Head of caudate nucleus (tissue), 42 donors: ENCODE measurements around the gene PAK6.

Experiments
- DNase-seq, 42 donors: peaks; one replicate each; pipeline versions ENCODE4 v3.0.0 to v3.0.0-alpha.2; 2020 to 2021; ENCODE audit warnings: mixed read lengths in 7 of 42
- intact Hi-C: fragments of 100-400 bp; cut with DNase I; formaldehyde crosslinking; loops from one replicate; pipeline ENCODE4 v1.15.0; 2022

PAK6 gene

GRCh38 chr15:40313531-40314398 is 74.9 kb downstream of the PAK6 start:
- intact Hi-C loops = no loop called here
- peak in 35 of 42 donors; percentile 29 to 89 (median 62) for DNase-seq

DNA sequence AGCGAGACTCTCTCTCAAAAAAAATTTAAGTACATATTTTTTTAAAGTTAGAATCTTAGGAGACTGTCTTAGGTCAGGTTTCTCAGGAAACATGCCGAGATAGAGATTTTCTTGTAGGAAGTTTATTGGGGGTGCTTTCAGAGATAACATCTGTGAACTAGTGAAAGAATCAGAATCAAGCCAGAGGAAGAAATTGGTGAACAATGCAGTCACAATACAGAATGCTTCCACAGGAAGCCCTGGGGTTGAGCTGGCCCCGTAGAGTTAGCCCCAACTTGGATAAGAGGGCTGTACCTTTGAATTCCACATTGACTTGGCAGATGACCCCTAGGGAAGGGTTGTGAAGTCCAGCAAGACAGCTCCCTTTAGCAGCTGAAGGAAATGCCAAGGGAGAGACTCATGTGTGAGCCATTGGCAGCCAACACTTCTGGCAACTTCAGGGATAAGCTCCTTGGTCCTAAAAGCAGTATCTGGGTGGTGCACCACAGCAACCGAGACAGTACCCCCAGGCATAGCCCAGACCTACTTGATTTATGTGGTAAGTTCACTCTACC is 75.9 kb downstream of the PAK6 start:
- intact Hi-C loops = no loop called here
- DNase-seq = no peak

- intact Hi-C loops = no loop called here
- DNase-seq = no peak
Observed at GRCh38 chr15:40316931-40317330, 78.1 kb downstream of the PAK6 start.

GRCh38 chr15:40317580-40317979 is 78.7 kb downstream of the PAK6 start:
- intact Hi-C loops = no loop called here
- no peak for DNase-seq

DNA sequence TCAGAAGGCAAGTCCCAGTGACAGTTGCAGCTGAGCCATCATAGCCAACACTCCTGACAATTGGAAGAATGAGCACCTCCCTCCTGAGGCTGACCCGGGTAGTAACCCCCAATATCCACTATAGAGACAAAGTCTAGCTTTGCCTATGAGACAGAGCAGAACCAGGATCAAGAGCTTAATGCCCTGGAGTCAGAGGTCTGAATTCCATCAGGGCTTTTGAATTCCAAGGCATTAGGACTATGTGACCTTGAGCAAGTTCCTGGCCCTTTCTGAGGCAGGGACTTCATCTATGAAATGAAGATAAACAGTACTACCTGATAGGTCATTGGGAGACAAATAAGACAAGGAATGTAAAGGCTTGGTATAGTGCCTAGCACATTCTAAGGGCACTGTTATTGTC is 81.5 kb downstream of the PAK6 start:
- intact Hi-C loops = no loop called here
- no peak for DNase-seq

DNA sequence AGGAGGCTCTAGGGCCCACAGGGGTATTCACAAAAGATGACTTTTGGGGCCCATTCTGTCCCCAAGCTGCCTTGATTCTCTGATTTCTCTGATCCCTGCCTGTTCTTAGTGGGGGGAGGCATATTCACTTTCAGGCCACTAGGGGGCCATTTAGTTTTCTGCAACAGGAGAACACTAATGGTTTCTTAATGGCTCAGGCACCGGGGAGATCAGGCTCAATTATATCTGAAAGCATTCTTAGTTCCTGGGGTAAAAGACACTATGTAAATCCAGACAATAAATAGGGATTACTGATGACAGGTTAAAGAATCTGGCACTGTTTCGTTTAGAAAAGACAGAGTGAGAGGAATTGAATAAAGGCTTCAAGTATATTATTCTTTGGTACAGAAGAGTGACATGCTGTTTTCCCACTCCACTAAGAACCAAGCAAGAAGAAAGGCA is 82.1 kb downstream of the PAK6 start:
- DNase-seq = peak in 38 of 42 donors; percentile 8 to 91 (median 76)
- intact Hi-C loops = no loop called here

- intact Hi-C loops = no loop called here
- peak in 7 of 42 donors; percentile 12 to 61 (median 35) for DNase-seq
Observed at GRCh38 chr15:40322531-40323238, 83.8 kb downstream of the PAK6 start.

DNA sequence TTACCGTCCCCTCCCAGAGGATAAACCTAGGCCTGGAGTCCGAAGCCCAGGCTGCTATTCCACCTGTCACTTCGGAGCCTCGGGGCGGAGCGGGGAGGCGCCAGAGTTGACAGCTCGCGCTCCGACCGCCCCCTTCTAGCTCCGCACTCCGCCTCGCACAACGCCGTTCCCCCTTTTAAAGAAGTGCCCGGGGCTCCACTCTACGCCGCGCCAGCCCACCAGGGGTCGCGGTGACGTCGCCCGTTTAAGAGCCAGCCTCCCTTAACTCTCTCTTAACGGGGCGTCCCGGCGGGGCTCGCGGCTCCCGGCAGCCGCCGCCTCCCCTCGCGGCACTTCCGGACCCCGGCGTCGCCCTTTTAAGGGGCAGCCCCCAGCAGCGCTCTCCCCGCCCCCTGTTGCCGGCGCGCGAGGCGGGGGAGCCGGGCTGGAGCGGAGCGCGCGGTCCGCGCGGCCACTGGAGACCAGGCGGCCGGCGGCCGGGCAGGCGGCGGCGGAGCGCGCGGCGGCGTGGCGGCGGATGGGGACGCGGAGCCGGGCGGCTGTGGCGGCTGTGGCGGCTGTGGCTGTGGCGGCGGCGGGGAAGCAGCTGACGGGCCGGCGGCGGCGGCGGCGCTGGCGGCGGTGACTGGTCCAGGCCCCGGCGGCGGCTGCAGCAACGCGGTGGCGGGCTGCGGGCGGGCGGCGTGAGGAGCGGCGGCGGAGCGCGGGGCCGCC is 84.5 kb downstream of the PAK6 start, which contains the start of gene INAFM2:
TSS of gene INAFM2 (plus strand) at position 454 of the 714 bp plus-strand sequence. CDS start 364 bp downstream, outside the sequence.
- peak; percentile 72 to 96 (median 88) for DNase-seq
- intact Hi-C loops = no loop called here

DNA sequence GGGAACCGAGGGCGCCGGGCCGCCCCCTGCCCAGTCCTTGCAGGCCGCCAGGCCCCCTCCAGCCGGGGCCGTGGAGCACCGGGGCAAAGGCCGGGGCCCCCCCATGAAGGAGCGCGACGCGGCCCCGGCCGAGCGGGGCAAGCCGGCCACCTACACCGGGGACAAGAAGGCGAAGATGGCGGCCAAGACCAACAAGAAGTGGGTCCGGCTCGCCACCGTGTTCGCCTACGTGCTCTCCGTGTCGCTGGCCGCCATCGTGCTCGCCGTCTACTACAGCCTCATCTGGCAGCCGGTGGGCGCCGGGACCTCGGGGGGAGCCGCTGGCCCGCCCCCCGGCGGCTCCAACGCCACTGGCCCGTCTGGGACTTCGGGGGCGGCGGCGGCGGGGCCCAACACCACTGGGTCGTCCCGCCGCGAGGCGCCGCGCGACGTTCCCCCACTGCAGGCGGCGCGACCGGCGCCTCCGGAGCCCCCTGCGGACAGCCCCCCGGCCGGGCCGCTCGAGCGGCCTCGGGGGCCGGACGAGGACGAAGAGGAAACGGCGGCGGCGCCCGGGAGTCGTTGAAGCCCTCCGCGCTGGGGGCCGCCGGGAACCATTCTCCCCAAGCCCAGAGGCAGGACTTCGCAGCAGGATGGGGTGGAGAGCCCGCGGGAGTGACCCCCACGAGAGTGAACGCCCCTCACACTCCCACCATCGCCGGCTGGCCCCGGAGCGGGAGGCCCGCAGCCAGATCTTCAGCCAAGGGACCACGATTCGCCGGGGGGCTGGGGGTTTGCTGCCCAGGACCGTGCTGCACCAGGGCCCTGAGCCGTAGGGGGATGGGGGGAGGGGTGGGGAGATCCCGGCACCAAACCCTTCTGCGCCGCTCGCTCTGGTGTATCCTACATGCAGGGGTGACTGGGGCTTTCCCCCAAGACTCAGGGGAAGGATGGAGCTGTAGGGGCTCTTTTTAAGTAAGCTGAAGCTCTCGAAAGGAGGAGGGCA is 85.4 kb downstream of the PAK6 start:
- intact Hi-C loops = no loop called here
- DNase-seq = peak in 9 of 42 donors; percentile 7 to 58 (median 29)

DNA sequence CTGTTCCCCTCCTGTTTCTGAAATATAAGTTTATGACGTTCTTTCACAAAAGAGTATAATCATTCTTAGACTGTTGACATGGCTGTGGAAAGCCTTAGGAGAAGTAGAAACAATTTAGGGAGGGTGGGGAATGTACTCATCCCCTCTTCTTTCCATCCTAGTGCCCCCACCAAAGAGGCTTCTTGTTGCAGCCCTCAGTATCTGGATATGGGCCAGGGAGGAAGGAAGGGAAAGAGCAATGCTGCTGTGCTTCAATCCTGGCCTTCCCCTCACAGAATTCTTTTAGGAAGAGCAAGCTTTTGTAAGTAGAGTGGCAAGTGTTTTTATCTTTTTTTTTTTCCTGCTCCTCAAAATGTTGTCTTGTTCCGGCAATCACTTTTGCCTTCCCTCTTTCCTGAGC is 86.3 kb downstream of the PAK6 start:
- intact Hi-C loops = no loop called here
- peak in 1 of 42 donors; percentile 7 for DNase-seq

DNA sequence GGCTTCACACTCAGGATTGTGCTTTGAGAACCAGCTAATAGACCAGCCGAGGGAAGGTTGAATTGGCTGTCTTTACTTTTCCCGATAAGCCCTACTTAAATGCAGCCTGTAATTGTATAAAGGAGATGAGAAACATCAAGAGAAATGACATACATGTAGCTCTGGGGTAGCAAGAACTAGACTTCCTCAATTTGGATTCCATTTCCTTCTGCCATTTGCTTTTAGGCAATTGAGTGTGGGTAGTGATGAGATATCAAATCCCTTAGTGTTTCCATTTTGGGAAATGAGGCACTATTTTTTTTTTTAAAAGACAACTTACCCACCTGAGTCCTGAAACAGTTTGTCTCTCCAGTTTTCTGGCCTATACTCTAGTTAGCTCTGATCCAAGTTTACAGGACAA is 86.8 kb downstream of the PAK6 start:
- no peak for DNase-seq
- intact Hi-C loops = no loop called here
